PC-3 (cell line): ENCODE measurements around the gene NLRP9. TPM values are rescaled to one million over a fixed set of nuclear protein-coding genes. Genes with fewer than 3 reads are reported as not detected.

Source experiments
- ATAC-seq: fragments of 200-7000 bp; cut with Tn5 transposase; 2 replicates; pipeline ENCODE4 v1.9.1; 2020; ENCODE audit warnings: mild to moderate bottlenecking, moderate library complexity
- BruUV-seq: library from RNA; stranded (reverse); fragments of 400-500 nt; replicated peaks from 2 replicates; lab custom pipeline; 2021; lab: Mats Ljungman, UMichigan
- CTCF ChIA-PET: fragments of 300-600 bp; sonication (Branson Sonifier 250); formaldehyde crosslinking; loops from one replicate; lab custom pipeline; 2022; ENCODE audit warnings: antibody characterized with exemption; lab: Charles Lee
- POLR2A ChIA-PET: fragments of 300-600 bp; sonication (Branson Sonifier 250); formaldehyde crosslinking; loops from one replicate; lab custom pipeline; 2022; ENCODE audit warnings: antibody characterized with exemption; ENCODE audit not compliant: unreplicated experiment; lab: Charles Lee
- DNase-seq: peaks from one replicate; pipeline ENCODE4 v3.0.0-alpha.2; 2015
- H2AFZ ChIP-seq: fragments of 300-600 bp; sonication (generic); 2 replicates; pipeline ENCODE4 v1.6.0; 2016; ENCODE audit warnings: antibody characterized with exemption, low read length
- H3F3A ChIP-seq: fragments of 300-600 bp; sonication (generic); one replicate; pipeline ENCODE4 v1.6.0; 2017; ENCODE audit warnings: antibody characterized with exemption, low read length, control low read depth, mild to moderate bottlenecking; ENCODE audit not compliant: unreplicated experiment
- H3K27ac ChIP-seq: fragments of 300-600 bp; sonication (generic); 2 replicates; pipeline ENCODE4 v1.5.1; 2016; ENCODE audit warnings: mild to moderate bottlenecking, low read length
- H3K27me3 ChIP-seq: fragments of 300-600 bp; sonication (generic); 2 replicates; pipeline ENCODE4 v1.6.1; 2016; ENCODE audit warnings: low read length, mixed read lengths
- H3K36me3 ChIP-seq: fragments of 300-600 bp; sonication (generic); 2 replicates; pipeline ENCODE4 v1.6.1; 2016; ENCODE audit warnings: low read depth, mixed run types, low read length, mixed read lengths
- H3K4me1 ChIP-seq: fragments of 300-600 bp; sonication (generic); 2 replicates; pipeline ENCODE4 v1.5.1; 2016; ENCODE audit warnings: low read length; ENCODE audit not compliant: insufficient read depth
- H3K4me2 ChIP-seq: fragments of 300-600 bp; sonication (generic); 2 replicates; pipeline ENCODE4 v1.6.0; 2016; ENCODE audit warnings: low read length
- H3K4me3 ChIP-seq: fragments of 300-600 bp; sonication (generic); 2 replicates; pipeline ENCODE4 v1.5.1; 2016; ENCODE audit warnings: mild to moderate bottlenecking, low read length, mixed read lengths
- H3K79me2 ChIP-seq: fragments of 300-600 bp; sonication (generic); 2 replicates; pipeline ENCODE4 v1.6.1; 2017; ENCODE audit warnings: low read length, mixed read lengths
- H3K9ac ChIP-seq: fragments of 300-600 bp; sonication (generic); 2 replicates; pipeline ENCODE4 v1.6.0; 2016; ENCODE audit warnings: mild to moderate bottlenecking, low read length
- H3K9me2 ChIP-seq: fragments of 300-600 bp; sonication (generic); replicated peaks from 2 replicates; pipeline ENCODE4 v1.6.1; 2016; ENCODE audit warnings: mixed run types, low read length, mixed read lengths
- H3K9me3 ChIP-seq: fragments of 300-600 bp; sonication (generic); 2 replicates; pipeline ENCODE4 v1.6.1; 2016; ENCODE audit warnings: low read length, mixed read lengths
- H4K20me1 ChIP-seq: fragments of 300-600 bp; sonication (generic); 2 replicates; pipeline ENCODE4 v1.6.1; 2016; ENCODE audit warnings: low read length, mixed read lengths
- EZH2 ChIP-seq: fragments of 300-600 bp; sonication (generic); IDR thresholded peaks from one replicate; pipeline ENCODE4 v1.6.1; 2017; ENCODE audit warnings: antibody characterized with exemption, mild to moderate bottlenecking, low read length; ENCODE audit not compliant: unreplicated experiment
- EZH2phosphoT487 ChIP-seq: fragments of 300-600 bp; sonication (generic); IDR thresholded peaks from 2 replicates; pipeline ENCODE4 v1.6.1; 2018; ENCODE audit warnings: mild to moderate bottlenecking, antibody characterized with exemption, low read length, borderline replicate concordance
- intact Hi-C: fragments of 100-400 bp; cut with micrococcal nuclease; formaldehyde crosslinking; loops from 2 replicates; pipeline ENCODE4 v1.9.0; 2023
- total RNA-seq: library from RNA; depleted of rRNA; stranded (reverse); fragments of >200 nt; gene quantifications from 2 replicates; pipeline ENCODE4 v1.2.3, GENCODE V29; 2014
- TF ChIP-seq, protein P1 (sequence below): fragments of 300-600 bp; sonication (generic); conservative IDR thresholded peaks from 2 replicates; pipeline ENCODE4 v1.5.1; 2017; ENCODE audit warnings: antibody characterized with exemption, low read depth, mild to moderate bottlenecking, low read length

NLRP9 gene
- total RNA-seq, 1 experiment from 2014 or later: not detected

GRCh38 chr19:55674841-55675660 lies 63.2 kb downstream of the NLRP9 start, which contains the start of gene EPN1:
Gene EPN1, plus strand, starts transcription at chr19:55675226. Its CDS starts 3,402 bp downstream, at chr19:55678628.
- peak; percentile 71 for ATAC-seq
- intact Hi-C loops: no loop called here
- no peaks in the 10 kb centered on the region for H3K9me3 ChIP-seq
- H3K4me2 ChIP-seq: peak within 1 kb of the TSS; percentile 90
- H3K9ac ChIP-seq: peak within 1 kb of the TSS; percentile 88
- H3K4me1 ChIP-seq: peaks cover 29% of the 10 kb centered on the region
- H3K27ac ChIP-seq: peak within 1 kb of the TSS; percentile 62
- no peaks in the 10 kb centered on the region for H3K27me3 ChIP-seq
- DNase-seq: peak; percentile 99
- peak within 1 kb of the TSS; percentile 48 for H2AFZ ChIP-seq
- H3K4me3 ChIP-seq: peak within 1 kb of the TSS; percentile 85
- peaks cover 29% of the 10 kb centered on the region for H3K36me3 ChIP-seq
- TF ChIP-seq, protein P1, sequence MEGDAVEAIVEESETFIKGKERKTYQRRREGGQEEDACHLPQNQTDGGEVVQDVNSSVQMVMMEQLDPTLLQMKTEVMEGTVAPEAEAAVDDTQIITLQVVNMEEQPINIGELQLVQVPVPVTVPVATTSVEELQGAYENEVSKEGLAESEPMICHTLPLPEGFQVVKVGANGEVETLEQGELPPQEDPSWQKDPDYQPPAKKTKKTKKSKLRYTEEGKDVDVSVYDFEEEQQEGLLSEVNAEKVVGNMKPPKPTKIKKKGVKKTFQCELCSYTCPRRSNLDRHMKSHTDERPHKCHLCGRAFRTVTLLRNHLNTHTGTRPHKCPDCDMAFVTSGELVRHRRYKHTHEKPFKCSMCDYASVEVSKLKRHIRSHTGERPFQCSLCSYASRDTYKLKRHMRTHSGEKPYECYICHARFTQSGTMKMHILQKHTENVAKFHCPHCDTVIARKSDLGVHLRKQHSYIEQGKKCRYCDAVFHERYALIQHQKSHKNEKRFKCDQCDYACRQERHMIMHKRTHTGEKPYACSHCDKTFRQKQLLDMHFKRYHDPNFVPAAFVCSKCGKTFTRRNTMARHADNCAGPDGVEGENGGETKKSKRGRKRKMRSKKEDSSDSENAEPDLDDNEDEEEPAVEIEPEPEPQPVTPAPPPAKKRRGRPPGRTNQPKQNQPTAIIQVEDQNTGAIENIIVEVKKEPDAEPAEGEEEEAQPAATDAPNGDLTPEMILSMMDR: no peak
- TF ChIP-seq EZH2 (no peak), EZH2phosphoT487 (no peak)
- POLR2A ChIA-PET: no interaction called here
- peaks cover 83% of the 10 kb centered on the region for H3K79me2 ChIP-seq
- H3F3A ChIP-seq: peaks cover 12% of the 10 kb centered on the region
- H4K20me1 ChIP-seq: peaks cover 35% of the 10 kb centered on the region
- H3K9me2 ChIP-seq: no peaks in the 10 kb centered on the region
- no TSS peak for BruUV-seq
- CTCF ChIA-PET: no interaction called here

GRCh38 chr19:55674459-55674840 lies 63.8 kb downstream of the NLRP9 start:
- CTCF ChIA-PET: no interaction called here
- TF ChIP-seq EZH2phosphoT487 (no peak), EZH2 (no peak)
- TF ChIP-seq, protein P1: no peak
- peak overlapping the region; percentile 32; the same call in 1 of the 2 replicates for H2AFZ ChIP-seq
- H3F3A ChIP-seq: peaks cover 12% of the 10 kb centered on the region
- H3K4me2 ChIP-seq: peak overlapping the region; percentile 90
- peak overlapping the region; percentile 62 for H3K27ac ChIP-seq
- intact Hi-C loops: no loop called here
- H4K20me1 ChIP-seq: peaks cover 37% of the 10 kb centered on the region
- no peaks in the 10 kb centered on the region for H3K27me3 ChIP-seq
- peaks cover 23% of the 10 kb centered on the region for H3K4me1 ChIP-seq
- H3K9me3 ChIP-seq: no peaks in the 10 kb centered on the region
- BruUV-seq: no TSS peak
- DNase-seq (no peak), ATAC-seq (no peak)
- H3K36me3 ChIP-seq: peaks cover 35% of the 10 kb centered on the region
- peak overlapping the region; percentile 88 for H3K9ac ChIP-seq
- POLR2A ChIA-PET: no interaction called here
- peaks cover 86% of the 10 kb centered on the region for H3K79me2 ChIP-seq
- peak overlapping the region; percentile 85 for H3K4me3 ChIP-seq
- H3K9me2 ChIP-seq: no peaks in the 10 kb centered on the region

GRCh38 chr19:55673889-55674288 lies 64.3 kb downstream of the NLRP9 start:
- CTCF ChIA-PET: no interaction called here
- DNase-seq (no peak), ATAC-seq (no peak)
- Histone ChIP-seq H3K36me3 (peaks cover 37% of the 10 kb centered on the region), H3K79me2 (peaks cover 86% of the 10 kb centered on the region), H3K9ac (no peak overlapping the region), H3K4me3 (no peak overlapping the region), H4K20me1 (peaks cover 37% of the 10 kb centered on the region), H3K9me3 (no peaks in the 10 kb centered on the region), H2AFZ (no peak overlapping the region), H3K9me2 (no peaks in the 10 kb centered on the region), H3K4me1 (peaks cover 18% of the 10 kb centered on the region), H3K4me2 (peak overlapping the region; percentile 90; the same call in 1 of the 2 replicates), H3K27ac (no peak overlapping the region), H3K27me3 (no peaks in the 10 kb centered on the region), H3F3A (peaks cover 12% of the 10 kb centered on the region)
- TF ChIP-seq, protein P1: no peak
- TF ChIP-seq EZH2 (no peak), EZH2phosphoT487 (no peak)
- BruUV-seq: no TSS peak
- intact Hi-C loops: no loop called here
- POLR2A ChIA-PET: interaction anchor here (0.9 kb wide), 1 partner anchor 395 kb away, joined by 5 read pairs; no protein-coding TSS in a partner anchor
